Smooth muscle cell (in vitro differentiated cells): ENCODE data around the gene YLPM1. TPM values are rescaled to one million over a fixed set of nuclear protein-coding genes. Genes with fewer than 3 reads are reported as not detected.

Experiments
- DNase-seq: peaks from one replicate; lab custom pipeline; 2025; ENCODE audit not compliant: unreplicated experiment; lab: John Stamatoyannopoulos, UW
- H2AFZ ChIP-seq: fragments of 200-600 bp; sonication (generic); 2 replicates; pipeline ENCODE4 v1.6.0; 2016; ENCODE audit warnings: antibody characterized with exemption, low read depth, mild to moderate bottlenecking
- H3F3A ChIP-seq: fragments of 200-600 bp; sonication (generic); 2 replicates; pipeline ENCODE4 v1.6.0; 2017; ENCODE audit warnings: antibody characterized with exemption, low read depth
- H3K27ac ChIP-seq: fragments of 200-600 bp; sonication (generic); 2 replicates; pipeline ENCODE4 v1.5.1; 2016; ENCODE audit warnings: low read depth, mild to moderate bottlenecking
- H3K27me3 ChIP-seq: fragments of 200-600 bp; sonication (generic); 2 replicates; pipeline ENCODE4 v1.6.1; 2016; ENCODE audit warnings: low read depth, mild to moderate bottlenecking
- H3K36me3 ChIP-seq: fragments of 200-600 bp; sonication (generic); 2 replicates; pipeline ENCODE4 v1.5.1; 2016; ENCODE audit warnings: low read depth
- H3K4me1 ChIP-seq: fragments of 200-600 bp; sonication (generic); 2 replicates; pipeline ENCODE4 v1.5.1; 2016; ENCODE audit warnings: low read depth
- H3K4me2 ChIP-seq: fragments of 200-600 bp; sonication (generic); 2 replicates; pipeline ENCODE4 v1.6.0; 2016; ENCODE audit warnings: mild to moderate bottlenecking
- H3K4me3 ChIP-seq: fragments of 200-600 bp; sonication (generic); 2 replicates; pipeline ENCODE4 v1.5.1; 2016; ENCODE audit warnings: mild to moderate bottlenecking
- H3K79me2 ChIP-seq: fragments of 200-600 bp; sonication (generic); 2 replicates; pipeline ENCODE4 v1.6.0; 2016; ENCODE audit warnings: low read depth, mild to moderate bottlenecking
- H3K9ac ChIP-seq: fragments of 200-600 bp; sonication (generic); 2 replicates; pipeline ENCODE4 v1.6.0; 2016; ENCODE audit warnings: low read depth
- H3K9me3 ChIP-seq: fragments of 200-600 bp; sonication (generic); replicated peaks from 2 replicates; pipeline ENCODE4 v1.5.1; 2016; ENCODE audit warnings: low read depth
- H4K20me1 ChIP-seq: fragments of 200-600 bp; sonication (generic); 2 replicates; pipeline ENCODE4 v1.6.0; 2016; ENCODE audit warnings: low read depth
- WGBS: methylation state at CpG from one replicate; pipeline ENCODE4 v1.1.7; 2016; ENCODE audit warnings: low lambda C conversion rate; 5-methylcytosine and 5-hydroxymethylcytosine counted together
- polyA plus RNA-seq: library from polyadenylated mRNA; unstranded; fragments of >200 nt; fragmentation: Nextera tagmentation; extraction: Ambion mirVana; gene quantifications from 2 replicates; pipeline ENCODE4 v1.2.1, GENCODE V29; 2016
- total RNA-seq: library from RNA; depleted of rRNA; stranded (reverse); fragments of >200 nt; gene quantifications from 2 replicates; pipeline ENCODE4 v1.2.3, GENCODE V29; 2014
- TF ChIP-seq, protein P1 (sequence below): fragments of 200-600 bp; sonication (generic); IDR thresholded peaks from 2 replicates; pipeline ENCODE4 v1.5.1; 2017; ENCODE audit warnings: borderline replicate concordance, mild to moderate bottlenecking, antibody characterized with exemption; ENCODE audit not compliant: insufficient read depth, poor library complexity, severe bottlenecking

Gene YLPM1
- total and polyA plus RNA-seq, 2 experiments from 2014 or later = 15.5 to 29.7 TPM

DNA sequence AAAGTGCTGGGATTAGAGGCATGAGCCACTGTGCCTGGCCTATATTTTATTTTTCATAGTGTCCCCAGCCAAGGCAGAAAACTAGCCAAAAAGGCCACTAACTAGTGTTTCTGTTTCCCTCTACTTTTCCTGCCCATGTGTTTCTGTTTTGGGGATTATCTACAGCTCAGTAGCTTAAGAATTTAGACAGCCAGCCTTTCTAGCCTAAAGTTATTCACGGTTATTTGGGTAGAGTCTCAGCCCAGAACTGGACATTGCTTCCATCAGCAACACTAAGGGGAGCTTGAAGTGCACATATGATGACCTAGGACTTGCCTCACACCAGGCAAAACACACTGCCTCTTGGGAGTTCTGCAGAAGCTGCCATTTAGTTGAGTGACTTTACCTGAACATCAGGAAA, 94.9 kb downstream of the YLPM1 start:
- DNase-seq = no peak
- Histone ChIP-seq H3K27me3 (no peaks in the 10 kb centered on the region), H3K79me2 (no peaks in the 10 kb centered on the region), H3K4me1 (no peaks in the 10 kb centered on the region), H4K20me1 (no peaks in the 10 kb centered on the region), H3K9ac (no peak overlapping the region), H3K27ac (no peak overlapping the region), H3K4me3 (no peak overlapping the region), H2AFZ (no peak overlapping the region), H3K36me3 (no peaks in the 10 kb centered on the region), H3K4me2 (no peak overlapping the region), H3K9me3 (no peaks in the 10 kb centered on the region), H3F3A (no peaks in the 10 kb centered on the region)
- 27% methylated on average over 1 of the region's 1 CpG for WGBS
- TF ChIP-seq, protein P1, sequence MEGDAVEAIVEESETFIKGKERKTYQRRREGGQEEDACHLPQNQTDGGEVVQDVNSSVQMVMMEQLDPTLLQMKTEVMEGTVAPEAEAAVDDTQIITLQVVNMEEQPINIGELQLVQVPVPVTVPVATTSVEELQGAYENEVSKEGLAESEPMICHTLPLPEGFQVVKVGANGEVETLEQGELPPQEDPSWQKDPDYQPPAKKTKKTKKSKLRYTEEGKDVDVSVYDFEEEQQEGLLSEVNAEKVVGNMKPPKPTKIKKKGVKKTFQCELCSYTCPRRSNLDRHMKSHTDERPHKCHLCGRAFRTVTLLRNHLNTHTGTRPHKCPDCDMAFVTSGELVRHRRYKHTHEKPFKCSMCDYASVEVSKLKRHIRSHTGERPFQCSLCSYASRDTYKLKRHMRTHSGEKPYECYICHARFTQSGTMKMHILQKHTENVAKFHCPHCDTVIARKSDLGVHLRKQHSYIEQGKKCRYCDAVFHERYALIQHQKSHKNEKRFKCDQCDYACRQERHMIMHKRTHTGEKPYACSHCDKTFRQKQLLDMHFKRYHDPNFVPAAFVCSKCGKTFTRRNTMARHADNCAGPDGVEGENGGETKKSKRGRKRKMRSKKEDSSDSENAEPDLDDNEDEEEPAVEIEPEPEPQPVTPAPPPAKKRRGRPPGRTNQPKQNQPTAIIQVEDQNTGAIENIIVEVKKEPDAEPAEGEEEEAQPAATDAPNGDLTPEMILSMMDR = no peak

GRCh38 chr14:74859757-74860552, 96.8 kb downstream of the YLPM1 start:
- no peaks in the 10 kb centered on the region for H4K20me1 ChIP-seq
- H3K9me3 ChIP-seq = no peaks in the 10 kb centered on the region
- no peak overlapping the region for H3K4me2 ChIP-seq
- no peak overlapping the region for H3K9ac ChIP-seq
- 69% methylated on average over 10 of the region's 10 CpGs for WGBS
- no peak for DNase-seq
- no peaks in the 10 kb centered on the region for H3K79me2 ChIP-seq
- no peaks in the 10 kb centered on the region for H3K27me3 ChIP-seq
- H3K27ac ChIP-seq = no peak overlapping the region
- H2AFZ ChIP-seq = no peak overlapping the region
- no peaks in the 10 kb centered on the region for H3F3A ChIP-seq
- TF ChIP-seq, protein P1 = no peak
- no peaks in the 10 kb centered on the region for H3K36me3 ChIP-seq
- H3K4me1 ChIP-seq = no peaks in the 10 kb centered on the region
- H3K4me3 ChIP-seq = no peak overlapping the region

GRCh38 chr14:74860899-74861733, 98.0 kb downstream of the YLPM1 start:
- DNase-seq = peak; percentile 73
- TF ChIP-seq, protein P1 = peak; percentile 91
- no peaks in the 10 kb centered on the region for H3K4me1 ChIP-seq
- H4K20me1 ChIP-seq = no peaks in the 10 kb centered on the region
- no peak overlapping the region for H3K4me2 ChIP-seq
- no peaks in the 10 kb centered on the region for H3F3A ChIP-seq
- no peak overlapping the region for H3K27ac ChIP-seq
- H3K4me3 ChIP-seq = no peak overlapping the region
- H3K79me2 ChIP-seq = no peaks in the 10 kb centered on the region
- H3K36me3 ChIP-seq = no peaks in the 10 kb centered on the region
- WGBS = 28% methylated on average over 7 of the region's 7 CpGs
- H3K9me3 ChIP-seq = no peaks in the 10 kb centered on the region
- H2AFZ ChIP-seq = no peak overlapping the region
- H3K27me3 ChIP-seq = no peaks in the 10 kb centered on the region
- H3K9ac ChIP-seq = no peak overlapping the region
